Stomach (tissue), 4 donors: ENCODE measurements around the gene CAVIN2.

Experiments used
- POLR2AphosphoS5 ChIP-seq, 3 donors: sonication (generic); formaldehyde crosslinking; IDR thresholded peaks; one replicate each; pipeline ENCODE4 v1.6.1; 2016; ENCODE audit warnings: antibody characterized with exemption in 3 of 3
- TF ChIP-seq, protein P1 (sequence below), 7 experiments: fragments of 450-650 bp in 4 of 7; fragments of 200-600 bp in 3 of 7; sonication (generic) in 3 of 7; IDR thresholded peaks; one replicate each; pipeline ENCODE4 v1.5.1; 2016 to 2019; ENCODE audit warnings: antibody characterized with exemption in 7 of 7, control low read depth in 2 of 7, mild to moderate bottlenecking in 1 of 7

GRCh38 chr2:191866195-191866594 is 19.3 kb upstream of the CAVIN2 start:
- TF ChIP-seq, protein P1, sequence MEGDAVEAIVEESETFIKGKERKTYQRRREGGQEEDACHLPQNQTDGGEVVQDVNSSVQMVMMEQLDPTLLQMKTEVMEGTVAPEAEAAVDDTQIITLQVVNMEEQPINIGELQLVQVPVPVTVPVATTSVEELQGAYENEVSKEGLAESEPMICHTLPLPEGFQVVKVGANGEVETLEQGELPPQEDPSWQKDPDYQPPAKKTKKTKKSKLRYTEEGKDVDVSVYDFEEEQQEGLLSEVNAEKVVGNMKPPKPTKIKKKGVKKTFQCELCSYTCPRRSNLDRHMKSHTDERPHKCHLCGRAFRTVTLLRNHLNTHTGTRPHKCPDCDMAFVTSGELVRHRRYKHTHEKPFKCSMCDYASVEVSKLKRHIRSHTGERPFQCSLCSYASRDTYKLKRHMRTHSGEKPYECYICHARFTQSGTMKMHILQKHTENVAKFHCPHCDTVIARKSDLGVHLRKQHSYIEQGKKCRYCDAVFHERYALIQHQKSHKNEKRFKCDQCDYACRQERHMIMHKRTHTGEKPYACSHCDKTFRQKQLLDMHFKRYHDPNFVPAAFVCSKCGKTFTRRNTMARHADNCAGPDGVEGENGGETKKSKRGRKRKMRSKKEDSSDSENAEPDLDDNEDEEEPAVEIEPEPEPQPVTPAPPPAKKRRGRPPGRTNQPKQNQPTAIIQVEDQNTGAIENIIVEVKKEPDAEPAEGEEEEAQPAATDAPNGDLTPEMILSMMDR (IDR thresholded peaks at IDR 0.05) = no peak
- TF ChIP-seq POLR2AphosphoS5 (IDR thresholded peaks at IDR 0.05) = no peak
